COLO829 (cell line): ENCODE results near the gene TMEM167A.

ENCODE experiments used
- DNase-seq: peaks from one replicate; pipeline ENCODE4 v3.0.0; 2012; ENCODE audit warnings: low spot score

TMEM167A gene, protein sequence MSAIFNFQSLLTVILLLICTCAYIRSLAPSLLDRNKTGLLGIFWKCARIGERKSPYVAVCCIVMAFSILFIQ

GRCh38 chr5:83076742-83077661 lies at the start of gene TMEM167A, which contains the start of gene XRCC4:
Gene TMEM167A (minus strand): TSS chr5:83077394. CDS start chr5:83077323, 71 bp downstream.
Gene XRCC4 (plus strand): TSS chr5:83077547. CDS start chr5:83104920, 27,373 bp downstream.
- peak; percentile 89 for DNase-seq

- DNase-seq: no peak
Measured at GRCh38 chr5:83126501-83126900, 49.3 kb upstream of the TMEM167A start.

DNA sequence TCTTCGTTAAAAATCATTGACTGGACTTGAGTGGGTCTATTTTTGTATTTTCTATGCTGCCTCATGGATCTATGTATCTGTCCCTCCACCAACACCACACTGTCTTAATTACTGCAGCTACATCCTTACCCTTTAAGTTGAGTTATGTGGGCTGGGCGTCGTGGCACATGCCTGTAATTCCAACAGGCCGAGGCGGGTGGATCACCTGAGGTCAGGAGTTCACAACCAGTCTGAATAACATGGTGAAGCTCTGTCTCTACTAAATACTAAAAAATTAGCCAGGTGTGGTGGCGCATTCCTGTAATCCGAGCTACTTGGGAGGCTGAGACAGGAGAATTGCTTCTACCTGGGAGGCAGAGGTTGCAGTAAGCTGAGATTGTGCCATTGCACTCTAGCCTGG lies 48.4 kb upstream of the TMEM167A start:
- no peak for DNase-seq

- DNase-seq: no peak
Measured at GRCh38 chr5:83124593-83124992, 47.4 kb upstream of the TMEM167A start.

DNA sequence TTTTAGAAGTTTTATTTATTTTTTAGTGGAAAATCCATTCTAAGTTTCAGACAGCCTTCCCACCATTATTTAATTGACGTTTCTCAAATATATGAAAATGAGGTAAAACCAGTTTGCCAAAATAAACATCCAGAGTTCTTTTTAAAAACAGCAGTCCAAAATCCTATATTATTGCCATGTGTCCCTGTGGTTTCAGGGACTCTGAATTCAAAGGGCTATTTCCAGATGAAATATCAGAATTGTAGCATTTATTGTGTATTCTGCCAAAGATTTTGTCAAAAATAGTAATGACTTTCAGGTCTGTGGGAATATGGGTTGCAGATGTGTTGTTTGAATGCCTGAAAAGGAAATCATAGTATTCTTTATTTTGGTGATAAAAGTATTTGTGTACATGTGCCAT lies 41.8 kb upstream of the TMEM167A start:
- DNase-seq: no peak

- no peak for DNase-seq
Measured at GRCh38 chr5:83118471-83118870, 41.3 kb upstream of the TMEM167A start.

DNA sequence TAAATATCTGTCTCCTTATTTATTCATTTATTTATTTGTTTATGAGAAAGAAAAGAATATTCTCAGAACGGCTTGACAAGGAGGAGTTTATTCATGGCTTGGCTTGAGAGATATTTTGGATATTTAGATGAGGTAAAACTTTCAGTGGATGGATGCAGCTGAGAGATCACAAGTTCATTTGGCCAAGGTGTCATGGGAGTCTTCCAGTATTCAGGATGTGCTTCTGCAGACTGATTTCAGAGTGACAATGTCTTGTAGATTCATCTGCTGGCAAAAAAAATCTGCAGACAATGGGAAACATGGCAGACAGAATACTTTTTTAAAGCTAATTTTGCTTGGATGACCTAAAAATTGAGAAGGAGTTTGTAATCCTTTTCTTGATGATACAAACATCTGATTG lies 38.6 kb upstream of the TMEM167A start:
- no peak for DNase-seq

GRCh38 chr5:83109380-83109779 lies 32.2 kb upstream of the TMEM167A start:
- DNase-seq: no peak

DNA sequence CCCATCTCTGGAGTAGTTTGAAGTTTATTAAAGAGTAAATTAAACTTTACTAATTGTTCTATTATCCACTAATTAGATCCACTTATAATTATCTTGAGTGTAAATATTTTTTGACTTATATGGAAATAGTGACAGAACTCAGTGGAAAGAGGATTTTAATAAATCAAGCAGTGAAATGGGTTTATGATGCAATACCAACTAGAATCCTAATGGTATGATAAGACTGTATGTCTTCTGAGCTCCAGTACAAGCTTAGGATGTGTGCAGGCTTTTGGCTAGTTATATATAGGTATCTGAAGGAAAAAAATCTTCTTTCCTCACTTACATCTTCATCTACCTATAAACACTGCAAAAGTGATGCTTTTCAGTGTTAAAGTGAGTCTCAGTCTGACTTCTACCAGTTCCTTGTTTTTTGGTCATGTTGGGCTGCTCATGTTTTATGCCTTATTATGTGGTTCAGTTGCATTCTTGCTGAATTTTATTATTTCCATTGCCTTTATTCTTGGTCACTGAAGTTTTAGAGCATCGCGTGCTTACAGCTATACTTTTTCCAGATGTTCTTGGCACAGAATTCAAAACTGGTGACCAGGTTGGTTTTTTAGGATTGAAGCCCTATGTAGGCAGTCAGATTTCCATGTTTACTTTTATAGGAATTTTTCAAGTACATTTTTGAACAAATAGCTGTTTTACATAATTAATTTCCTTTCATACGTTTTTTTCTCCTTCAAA lies 30.7 kb upstream of the TMEM167A start:
- DNase-seq: no peak

DNA sequence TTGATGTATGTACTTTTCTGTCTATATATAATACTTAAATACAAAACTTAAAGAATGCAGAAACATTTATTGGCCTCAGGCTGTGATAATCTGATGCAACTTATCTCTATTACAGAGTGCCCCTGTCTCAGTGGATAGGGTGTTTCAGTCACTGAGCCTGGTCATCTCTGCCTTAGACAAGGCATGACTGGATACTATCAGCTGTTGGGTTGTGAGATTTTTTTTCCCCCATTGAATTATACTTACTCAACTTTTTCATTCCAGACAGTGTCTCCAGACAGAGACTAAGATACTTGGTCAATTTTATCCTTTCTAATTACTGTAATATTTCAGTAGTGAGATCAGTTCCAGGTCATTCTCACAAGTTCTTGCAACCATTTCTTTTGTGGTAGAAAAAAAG lies 26.8 kb upstream of the TMEM167A start:
- no peak for DNase-seq

GRCh38 chr5:83102364-83102980 lies 25.3 kb upstream of the TMEM167A start:
- no peak for DNase-seq

DNA sequence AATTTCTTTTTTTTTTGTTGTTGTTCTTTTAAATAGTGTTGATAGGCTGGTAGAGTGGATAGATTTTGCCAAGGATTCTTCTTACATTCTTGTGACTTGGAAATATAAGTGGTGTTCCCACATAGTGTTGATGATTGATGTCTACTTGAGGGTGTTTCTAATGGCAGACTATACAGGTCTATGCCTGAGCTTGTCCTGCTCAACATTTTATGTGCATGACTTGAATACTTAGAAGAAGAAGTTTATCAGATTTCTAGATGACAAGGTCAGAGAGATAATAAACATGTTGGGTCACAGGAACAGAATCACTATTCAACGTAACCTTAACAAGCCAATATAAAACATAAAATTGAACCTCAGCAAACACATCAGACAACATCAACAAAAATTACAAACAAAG lies 24.3 kb upstream of the TMEM167A start:
- DNase-seq: no peak

- DNase-seq: no peak
Measured at GRCh38 chr5:83099445-83099844, 22.3 kb upstream of the TMEM167A start.

DNA sequence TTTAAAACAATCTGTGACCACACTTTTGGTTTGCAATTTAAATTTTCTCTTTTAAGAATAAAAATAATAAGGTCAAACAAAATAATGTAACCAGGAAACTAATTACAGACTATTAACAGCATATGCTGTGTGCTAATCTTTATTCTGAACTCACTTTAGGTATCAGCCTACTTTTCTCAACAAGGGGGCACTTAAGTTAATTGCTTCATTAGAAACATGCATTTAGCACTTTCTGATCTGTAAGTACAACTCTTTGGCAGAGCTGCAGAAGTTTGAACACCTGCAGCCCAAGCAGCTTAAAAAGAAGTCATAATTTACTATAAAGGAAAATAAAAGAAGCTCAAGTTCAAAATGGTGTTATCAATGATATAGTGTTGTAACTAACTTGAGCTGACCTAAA lies 21.8 kb upstream of the TMEM167A start:
- DNase-seq: no peak

GRCh38 chr5:83097689-83098231 lies 20.6 kb upstream of the TMEM167A start:
- no peak for DNase-seq

GRCh38 chr5:83096660-83097339 lies 19.6 kb upstream of the TMEM167A start:
- DNase-seq: no peak

DNA sequence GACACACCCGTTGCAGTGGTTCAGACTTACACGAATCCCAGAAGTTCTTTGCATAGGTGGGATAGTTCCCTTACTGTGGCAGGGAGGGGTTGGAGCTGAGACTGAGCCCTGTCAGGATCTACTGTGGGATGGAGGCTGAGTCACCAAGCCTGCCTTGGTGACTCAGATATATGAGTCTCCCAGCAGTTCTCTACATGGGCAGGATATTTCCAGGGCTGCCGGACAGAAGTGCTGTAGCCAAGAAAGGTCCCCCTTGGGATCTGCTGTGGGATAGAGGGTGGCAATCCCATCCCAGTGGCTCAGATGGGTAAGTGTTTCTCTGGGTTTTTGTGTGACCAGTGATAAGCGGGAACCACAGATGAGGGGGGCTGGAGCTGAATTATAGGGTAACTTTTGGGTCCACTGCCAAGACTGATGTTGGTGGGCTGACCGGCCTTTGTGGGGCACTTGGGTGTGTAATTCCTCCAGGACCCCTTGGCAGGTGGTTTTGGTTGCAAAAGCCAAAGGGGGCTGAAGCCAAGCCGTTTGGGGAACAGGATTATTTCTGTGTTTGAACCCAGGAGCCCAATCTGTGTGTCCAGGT lies 18.9 kb upstream of the TMEM167A start:
- DNase-seq: peak; percentile 38

- no peak for DNase-seq
Measured at GRCh38 chr5:83095163-83095956, 18.2 kb upstream of the TMEM167A start.

GRCh38 chr5:83093692-83094091 lies 16.5 kb upstream of the TMEM167A start:
- DNase-seq: no peak

GRCh38 chr5:83092619-83093018 lies 15.4 kb upstream of the TMEM167A start:
- no peak for DNase-seq
